GM12874 (cell line): Measurements from ENCODE around the gene PDE6D.
A peak's percentile ranks its signal among the peaks of the same experiment; 100 is the strongest.

Source experiments
- CTCF ChIP-seq: IDR thresholded peaks from 2 replicates; pipeline ENCODE4 v1.5.1; 2011; ENCODE audit warnings: low read depth, mild to moderate bottlenecking, control low read depth, low read length, moderate library complexity; ENCODE audit not compliant: insufficient read depth

Gene PDE6D

GRCh38 chr2:231707927-231708772 is 72.9 kb downstream of the PDE6D start, which contains the start of gene PTMA:
Gene PTMA, plus strand, starts transcription at chr2:231708525. Its CDS starts 182 bp downstream, at chr2:231708707.
- no peak for TF ChIP-seq CTCF

- TF ChIP-seq CTCF = no peak
These were observed 73.5 kb downstream of the PDE6D start for GRCh38 chr2:231707625-231707926.

- peak; percentile 94 for TF ChIP-seq CTCF
These were observed 74.1 kb downstream of the PDE6D start for GRCh38 chr2:231706731-231707624.

GRCh38 chr2:231704017-231704416 is 77.1 kb downstream of the PDE6D start:
- no peak for TF ChIP-seq CTCF

- TF ChIP-seq CTCF = no peak
These were observed 79.4 kb downstream of the PDE6D start for GRCh38 chr2:231701456-231702373.

GRCh38 chr2:231699006-231699405 is 82.1 kb downstream of the PDE6D start:
- no peak for TF ChIP-seq CTCF

- no peak for TF ChIP-seq CTCF
These were observed 85.1 kb downstream of the PDE6D start for GRCh38 chr2:231696004-231696367.
